ENCODE data around the gene PTDSS2. TPM values are rescaled to one million over a fixed set of nuclear protein-coding genes. Genes with fewer than 3 reads are reported as not detected.

Gene PTDSS2
- total and polyA plus RNA-seq, 10 of the 15 experiments (the other 5 are each of a cell fraction or from before 2014, with no cell fraction given), result 0.39 to 21.1 (median 10.8) TPM

GRCh38 chr11:528166-528814 lies 78.2 kb downstream of the PTDSS2 start:
- Histone ChIP-seq H3K36me3 (ENCODE audit: control insufficient read depth in 2 of 2, insufficient read depth in 2 of 2, low read length in 1 of 2) (peaks cover 0 to 10% of the 10 kb centered on the region in 2 experiments; a peak in 2 of 4 replicates), H3K4me1 (ENCODE audit: control insufficient read depth, insufficient read depth, low read length) (no peaks in the 10 kb centered on the region), H3K27ac (ENCODE audit: control insufficient read depth, insufficient read depth) (no peak overlapping the region), H3K4me2 (ENCODE audit: control insufficient read depth, insufficient read depth) (no peak overlapping the region), H3K27me3 (replicated peaks in 1 of 2; ENCODE audit: control insufficient read depth in 2 of 2, insufficient read depth in 2 of 2, low read length in 1 of 2) (no peaks in the 10 kb centered on the region), H4K20me1 (ENCODE audit: control insufficient read depth, insufficient read depth) (no peaks in the 10 kb centered on the region), H3K4me3 (no peak overlapping the region), H3K9ac (ENCODE audit: control insufficient read depth, insufficient read depth, low read length) (no peak overlapping the region), H2AFZ (ENCODE audit: control insufficient read depth, low read depth, low read length) (no peak overlapping the region), H3K9me3 (replicated peaks; ENCODE audit: control insufficient read depth, insufficient read depth, low read length) (no peaks in the 10 kb centered on the region), H3K79me2 (ENCODE audit: control insufficient read depth, insufficient read depth, low read length) (no peaks in the 10 kb centered on the region)
- no peak for TF ChIP-seq MEF2A (IDR thresholded peaks at IDR 0.05; ENCODE audit: insufficient read depth, low read depth, low read length)
- TF ChIP-seq, protein P1, sequence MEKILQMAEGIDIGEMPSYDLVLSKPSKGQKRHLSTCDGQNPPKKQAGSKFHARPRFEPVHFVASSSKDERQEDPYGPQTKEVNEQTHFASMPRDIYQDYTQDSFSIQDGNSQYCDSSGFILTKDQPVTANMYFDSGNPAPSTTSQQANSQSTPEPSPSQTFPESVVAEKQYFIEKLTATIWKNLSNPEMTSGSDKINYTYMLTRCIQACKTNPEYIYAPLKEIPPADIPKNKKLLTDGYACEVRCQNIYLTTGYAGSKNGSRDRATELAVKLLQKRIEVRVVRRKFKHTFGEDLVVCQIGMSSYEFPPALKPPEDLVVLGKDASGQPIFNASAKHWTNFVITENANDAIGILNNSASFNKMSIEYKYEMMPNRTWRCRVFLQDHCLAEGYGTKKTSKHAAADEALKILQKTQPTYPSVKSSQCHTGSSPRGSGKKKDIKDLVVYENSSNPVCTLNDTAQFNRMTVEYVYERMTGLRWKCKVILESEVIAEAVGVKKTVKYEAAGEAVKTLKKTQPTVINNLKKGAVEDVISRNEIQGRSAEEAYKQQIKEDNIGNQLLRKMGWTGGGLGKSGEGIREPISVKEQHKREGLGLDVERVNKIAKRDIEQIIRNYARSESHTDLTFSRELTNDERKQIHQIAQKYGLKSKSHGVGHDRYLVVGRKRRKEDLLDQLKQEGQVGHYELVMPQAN (conservative IDR thresholded peaks at IDR 0.05), result no peak
- TF ChIP-seq POLR2AphosphoS5 (IDR thresholded peaks at IDR 0.05; ENCODE audit: low read length), result no peak
- no peak for TF ChIP-seq IKZF1 (conservative IDR thresholded peaks at IDR 0.05)
- no peak for TF ChIP-seq RAD51 (IDR thresholded peaks at IDR 0.05)
- TF ChIP-seq ZBED1 (IDR thresholded peaks at IDR 0.05; ENCODE audit: borderline replicate concordance), result no peak
- TF ChIP-seq, protein P2, sequence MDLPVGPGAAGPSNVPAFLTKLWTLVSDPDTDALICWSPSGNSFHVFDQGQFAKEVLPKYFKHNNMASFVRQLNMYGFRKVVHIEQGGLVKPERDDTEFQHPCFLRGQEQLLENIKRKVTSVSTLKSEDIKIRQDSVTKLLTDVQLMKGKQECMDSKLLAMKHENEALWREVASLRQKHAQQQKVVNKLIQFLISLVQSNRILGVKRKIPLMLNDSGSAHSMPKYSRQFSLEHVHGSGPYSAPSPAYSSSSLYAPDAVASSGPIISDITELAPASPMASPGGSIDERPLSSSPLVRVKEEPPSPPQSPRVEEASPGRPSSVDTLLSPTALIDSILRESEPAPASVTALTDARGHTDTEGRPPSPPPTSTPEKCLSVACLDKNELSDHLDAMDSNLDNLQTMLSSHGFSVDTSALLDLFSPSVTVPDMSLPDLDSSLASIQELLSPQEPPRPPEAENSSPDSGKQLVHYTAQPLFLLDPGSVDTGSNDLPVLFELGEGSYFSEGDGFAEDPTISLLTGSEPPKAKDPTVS (IDR thresholded peaks at IDR 0.05; ENCODE audit: low read depth, low read length), result no peak
- TF ChIP-seq ZNF274 (IDR thresholded peaks at IDR 0.05; ENCODE audit: insufficient read depth, insufficient read length), result no peak
- TF ChIP-seq POLR2A (IDR thresholded peaks at IDR 0.05; ENCODE audit: low read depth, low read length), result no peak
- TF ChIP-seq MTA2 (IDR thresholded peaks at IDR 0.05; ENCODE audit: low read depth), result no peak
- TF ChIP-seq BCL11A (IDR thresholded peaks at IDR 0.05; ENCODE audit: low read depth, low read length), result no peak
- TF ChIP-seq MEF2B (IDR thresholded peaks at IDR 0.05; ENCODE audit: partially characterized antibody, poor library complexity, severe bottlenecking), result no peak
- TF ChIP-seq MTA3 (IDR thresholded peaks at IDR 0.05; ENCODE audit: borderline replicate concordance, low read length), result no peak
- TF ChIP-seq CBFB (IDR thresholded peaks at IDR 0.05; ENCODE audit: low read depth), result no peak
- no peak for TF ChIP-seq FOXK2 (IDR thresholded peaks at IDR 0.05)
- TF ChIP-seq STAT1 (conservative IDR thresholded peaks at IDR 0.05), result no peak
- ChIA-PET SMC1A (ENCODE audit: uncharacterized antibody, unreplicated experiment) (no interaction called here), POLR2A (interaction anchor here (1.0 kb wide), 1 partner anchor 193 kb away, joined by 5 read pairs; no protein-coding TSS in a partner anchor), RAD21 (ENCODE audit: unreplicated experiment) (no interaction called here), CTCF (no interaction called here)
- in situ Hi-C loops (cut with MboI) (no loop called here), intact Hi-C loops (cut with micrococcal nuclease; ENCODE audit: unreplicated experiment) (no loop called here)
- FAIRE-seq (no peak), ATAC-seq (no peak), DNase-seq (ENCODE audit: low read depth, low spot score) (no peak)
- BruUV-seq (replicated peaks), result no TSS peak
- 76% methylated on average over 30 of the region's 30 CpGs for WGBS (ENCODE audit: insufficient coverage, insufficient replicate concordance, low lambda C conversion rate, missing lambda C conversion rate)

Data from GM12878 (cell line).